Lower lobe of right lung (tissue), 2 donors: ENCODE data around the gene RNF31. TPM values are rescaled to one million over a fixed set of nuclear protein-coding genes. Genes with fewer than 3 reads are reported as not detected.
"Not testable (repeated sequence)": the region's sequence is repeated elsewhere in the genome, so short reads cannot be mapped to it uniquely, and the experiment has no call there.

Experiments used
- ATAC-seq, 2 donors: fragments of 200-7000 bp; cut with Tn5 transposase; one replicate each; pipeline ENCODE4 v1.9.1; 2020 to 2022; ENCODE audit warnings: mild to moderate bottlenecking in 2 of 2, moderate library complexity in 2 of 2
- DNase-seq: peaks from one replicate; pipeline ENCODE4 v3.0.0-alpha.2; 2020
- H3K27ac ChIP-seq: fragments of 200-600 bp; one replicate; pipeline ENCODE4 v1.8.0; 2022
- H3K27me3 ChIP-seq: fragments of 200-600 bp; one replicate; pipeline ENCODE4 v1.8.0; 2022; ENCODE audit warnings: low read depth
- H3K36me3 ChIP-seq: fragments of 200-600 bp; one replicate; pipeline ENCODE4 v1.8.0; 2022; ENCODE audit warnings: mild to moderate bottlenecking
- H3K4me1 ChIP-seq: fragments of 200-600 bp; one replicate; pipeline ENCODE4 v1.8.0; 2022
- H3K4me3 ChIP-seq: fragments of 200-600 bp; one replicate; pipeline ENCODE4 v1.8.0; 2022; ENCODE audit warnings: mild to moderate bottlenecking
- H3K9me3 ChIP-seq: fragments of 200-600 bp; one replicate; pipeline ENCODE4 v1.8.0; 2022
- CTCF ChIP-seq: fragments of 200-600 bp; IDR thresholded peaks from one replicate; pipeline ENCODE4 v1.8.0; 2022; ENCODE audit warnings: antibody characterized with exemption, mild to moderate bottlenecking
- intact Hi-C: fragments of 100-400 bp; cut with DNase I; formaldehyde crosslinking; loops from one replicate; pipeline ENCODE4 v1.11.0; 2022
- total RNA-seq: library from RNA; stranded (reverse); fragmentation: NEBNext Ultra II Directional; extraction: Animal tissue kit (Norgen Biotek cat#: 25700); gene quantifications from one replicate; pipeline ENCODE4 v1.2.1, GENCODE V29; 2021
- donor health status: DM: no; HTN: yes; CAD: no; lungs with severe emphysema.

RNF31 gene
- total RNA-seq, 1 donor from 2014 or later: 67.3 TPM

- intact Hi-C loops: no loop called here
- TF ChIP-seq CTCF: no peak
- no peaks in the 10 kb centered on the region for H3K4me1 ChIP-seq
- no peaks in the 10 kb centered on the region for H3K9me3 ChIP-seq
- ATAC-seq: no peak
- peaks cover 54% of the 10 kb centered on the region for H3K36me3 ChIP-seq
- H3K27me3 ChIP-seq: no peaks in the 10 kb centered on the region
- H3K27ac ChIP-seq: no peak overlapping the region
- no peak overlapping the region for H3K4me3 ChIP-seq
- DNase-seq: no peak
These were observed 46.3 kb upstream of the RNF31 start for GRCh38 chr14:24100982-24101494.

- H3K4me3 ChIP-seq: no peak overlapping the region
- no peak for DNase-seq
- no peaks in the 10 kb centered on the region for H3K27me3 ChIP-seq
- TF ChIP-seq CTCF: no peak
- H3K4me1 ChIP-seq: no peaks in the 10 kb centered on the region
- peaks cover 54% of the 10 kb centered on the region for H3K36me3 ChIP-seq
- no peaks in the 10 kb centered on the region for H3K9me3 ChIP-seq
- ATAC-seq: no peak
- intact Hi-C loops: no loop called here
- no peak overlapping the region for H3K27ac ChIP-seq
These were observed 44.8 kb upstream of the RNF31 start for GRCh38 chr14:24102357-24103048.

- intact Hi-C loops: no loop called here
- ATAC-seq (no peak), DNase-seq (no peak)
- Histone ChIP-seq H3K36me3 (peaks cover 45% of the 10 kb centered on the region), H3K27me3 (no peaks in the 10 kb centered on the region), H3K27ac (no peak overlapping the region), H3K4me1 (peaks cover 8% of the 10 kb centered on the region), H3K4me3 (no peak overlapping the region), H3K9me3 (no peaks in the 10 kb centered on the region)
- no peak for TF ChIP-seq CTCF
These were observed 43.8 kb upstream of the RNF31 start for GRCh38 chr14:24103451-24103850.

GRCh38 chr14:24105609-24106239 is 41.6 kb upstream of the RNF31 start:
- H3K27me3 ChIP-seq, H3K9me3 ChIP-seq, ATAC-seq, H3K4me3 ChIP-seq, intact Hi-C loops, DNase-seq: not testable (repeated sequence)
- H3K36me3 ChIP-seq: peaks cover 24% of the 10 kb centered on the region
- H3K27ac ChIP-seq: peak overlapping the region; percentile 1
- H3K4me1 ChIP-seq: peaks cover 23% of the 10 kb centered on the region

- Histone ChIP-seq H3K36me3 (peaks cover 17% of the 10 kb centered on the region), H3K9me3 (no peaks in the 10 kb centered on the region), H3K27me3 (no peaks in the 10 kb centered on the region), H3K4me3 (no peak overlapping the region), H3K27ac (no peak overlapping the region), H3K4me1 (peaks cover 24% of the 10 kb centered on the region)
- ATAC-seq: no peak
- intact Hi-C loops: no loop called here
- no peak for DNase-seq
- TF ChIP-seq CTCF: no peak
These were observed 40.5 kb upstream of the RNF31 start for GRCh38 chr14:24106672-24107271.
